ENCODE results near the gene FBXO21.

FBXO21 gene

DNA sequence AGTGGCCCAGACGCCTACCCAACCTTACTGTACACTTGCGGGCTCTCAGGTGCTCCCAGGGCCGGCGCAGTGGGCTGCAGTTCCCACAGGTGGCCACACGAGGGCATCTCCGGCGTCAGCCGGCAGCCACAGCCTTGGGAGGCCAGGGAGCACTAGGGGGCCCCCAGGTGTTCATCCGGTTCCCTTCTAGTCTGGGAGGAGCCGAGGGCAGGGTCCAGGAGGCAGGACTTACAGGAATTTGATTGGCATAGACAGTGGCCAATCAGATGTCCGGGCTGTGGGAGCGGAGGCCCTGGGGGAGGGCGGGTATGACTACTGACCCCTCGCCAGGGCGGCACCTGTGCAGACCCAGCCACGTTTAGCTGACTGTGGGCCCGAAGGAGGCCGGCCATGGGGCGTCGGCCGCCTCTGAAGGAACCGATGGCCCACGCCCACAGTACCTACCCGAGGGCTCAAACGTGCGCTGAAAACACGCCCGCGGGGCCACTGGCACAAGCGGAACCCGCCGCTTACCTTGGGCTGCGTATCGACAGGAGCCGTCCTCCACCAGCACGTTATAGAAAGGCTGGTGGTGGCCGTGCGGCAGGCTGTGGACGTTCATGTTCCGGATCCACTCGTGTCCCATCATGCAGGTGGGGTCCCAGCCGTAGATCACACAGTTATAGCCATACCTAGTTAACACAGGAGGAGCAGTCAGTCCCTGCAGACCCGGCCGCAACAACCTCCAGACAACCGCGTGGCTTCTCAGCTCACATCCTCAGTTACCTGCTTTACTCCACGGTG, 34.8 kb downstream of the FBXO21 start:
- DNase-seq (ENCODE audit: low read depth, low spot score) = no peak
- POLR2A ChIA-PET = no interaction called here
- H3K4me3 ChIP-seq (ENCODE audit: low read depth, low read length) = no peak overlapping the region
- peak; percentile 72 for TF ChIP-seq CTCF (IDR thresholded peaks at IDR 0.05; ENCODE audit: insufficient read depth, low read length, missing control alignments)
- CTCF ChIA-PET = interaction anchor here (1.0 kb wide), 1 partner anchor 10 kb away, joined by 3 read pairs; no protein-coding TSS in a partner anchor

GRCh38 chr12:117152793-117153775, 37.2 kb downstream of the FBXO21 start:
- CTCF ChIA-PET = interaction anchor here (0.8 to 0.9 kb wide), 2 partner anchors 129 to 449 kb away, joined by 3 to 4 read pairs; no protein-coding TSS in a partner anchor

GRCh38 chr12:117151403-117152031, 38.8 kb downstream of the FBXO21 start:
- TF ChIP-seq CTCF (IDR thresholded peaks at IDR 0.05; ENCODE audit: insufficient read depth, low read length, missing control alignments) = no peak
- ChIA-PET POLR2A (no interaction called here), CTCF (interaction anchor here (0.7 to 3.1 kb wide), 9 partner anchors 9 to 448 kb away, joined by 3 to 27 read pairs (median 5); no protein-coding TSS in a partner anchor)
- no peak overlapping the region for H3K4me3 ChIP-seq (ENCODE audit: low read depth, low read length)
- DNase-seq (ENCODE audit: low read depth, low spot score) = no peak

More at GRCh38 chr12:117152793-117153775, 37.2 kb downstream of the FBXO21 start:
- TF ChIP-seq CTCF (IDR thresholded peaks at IDR 0.05; ENCODE audit: insufficient read depth, low read length, missing control alignments) = no peak
- POLR2A ChIA-PET = no interaction called here
- no peak for DNase-seq (ENCODE audit: low read depth, low spot score)
- no peak overlapping the region for H3K4me3 ChIP-seq (ENCODE audit: low read depth, low read length)

- DNase-seq (ENCODE audit: low read depth, low spot score) = no peak
- POLR2A ChIA-PET = no interaction called here
- TF ChIP-seq CTCF (IDR thresholded peaks at IDR 0.05; ENCODE audit: insufficient read depth, low read length, missing control alignments) = no peak
- CTCF ChIA-PET = interaction anchor here (1.0 to 3.1 kb wide), 5 partner anchors 11 to 446 kb away, joined by 3 to 27 read pairs (median 5); no protein-coding TSS in a partner anchor
- H3K4me3 ChIP-seq (ENCODE audit: low read depth, low read length) = no peak overlapping the region
Measured at GRCh38 chr12:117149431-117149830, 40.8 kb downstream of the FBXO21 start.

DNA sequence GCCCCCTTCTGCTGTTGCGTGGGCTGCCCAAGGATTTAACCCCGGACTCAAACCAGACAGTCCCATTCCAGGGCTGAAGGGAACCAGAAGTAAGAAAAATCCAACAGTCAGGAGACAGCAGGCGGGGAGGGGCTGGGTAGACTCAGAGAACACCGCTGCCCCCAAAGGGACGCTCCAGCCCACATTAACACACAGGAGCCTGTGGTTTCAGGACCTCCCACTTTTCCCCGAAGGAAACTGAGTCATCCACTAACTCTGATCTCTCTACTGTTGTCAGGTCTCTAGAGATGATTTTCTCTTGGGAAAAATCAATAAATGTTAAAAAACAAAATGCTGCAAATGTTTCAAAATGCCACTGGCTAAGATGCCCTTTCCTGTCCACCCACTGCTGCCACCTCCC, 41.6 kb downstream of the FBXO21 start:
- POLR2A ChIA-PET = no interaction called here
- TF ChIP-seq CTCF (IDR thresholded peaks at IDR 0.05; ENCODE audit: insufficient read depth, low read length, missing control alignments) = no peak
- no peak for DNase-seq (ENCODE audit: low read depth, low spot score)
- no peak overlapping the region for H3K4me3 ChIP-seq (ENCODE audit: low read depth, low read length)
- CTCF ChIA-PET = interaction anchor here (3.1 kb wide), 1 partner anchor 123 kb away, joined by 27 read pairs; no protein-coding TSS in a partner anchor

Data from AG04449 (cell line).